Breast epithelium (tissue), 3 donors: Measurements from ENCODE around the gene SNX14.

ENCODE experiments used
- CTCF ChIP-seq, 3 donors: fragments of 450-650 bp; IDR thresholded peaks; one replicate each; pipeline ENCODE4 v1.5.1; 2016 to 2017; ENCODE audit warnings: antibody characterized with exemption in 3 of 3, mild to moderate bottlenecking in 3 of 3, moderate library complexity in 3 of 3
- POLR2A ChIP-seq: fragments of 450-650 bp; IDR thresholded peaks from one replicate; pipeline ENCODE4 v1.6.1; 2016; ENCODE audit warnings: antibody characterized with exemption, mild to moderate bottlenecking, moderate library complexity
- POLR2AphosphoS5 ChIP-seq, 3 donors: sonication (generic); formaldehyde crosslinking; IDR thresholded peaks; one replicate each; pipeline ENCODE4 v1.6.1; 2017; ENCODE audit warnings: antibody characterized with exemption in 3 of 3

- TF ChIP-seq CTCF (IDR thresholded peaks at IDR 0.05): no peak
- TF ChIP-seq POLR2AphosphoS5 (IDR thresholded peaks at IDR 0.05): no peak
- no peak for TF ChIP-seq POLR2A
Observed at GRCh38 chr6:85580118-85580877, 13.4 kb downstream of the SNX14 start.
